ENCODE data around the gene CMTM1. TPM values are rescaled to one million over a fixed set of nuclear protein-coding genes. Genes with fewer than 3 reads are reported as not detected.

Gene CMTM1
- total RNA-seq, 1 donor from 2014 or later: 1.0 TPM

DNA sequence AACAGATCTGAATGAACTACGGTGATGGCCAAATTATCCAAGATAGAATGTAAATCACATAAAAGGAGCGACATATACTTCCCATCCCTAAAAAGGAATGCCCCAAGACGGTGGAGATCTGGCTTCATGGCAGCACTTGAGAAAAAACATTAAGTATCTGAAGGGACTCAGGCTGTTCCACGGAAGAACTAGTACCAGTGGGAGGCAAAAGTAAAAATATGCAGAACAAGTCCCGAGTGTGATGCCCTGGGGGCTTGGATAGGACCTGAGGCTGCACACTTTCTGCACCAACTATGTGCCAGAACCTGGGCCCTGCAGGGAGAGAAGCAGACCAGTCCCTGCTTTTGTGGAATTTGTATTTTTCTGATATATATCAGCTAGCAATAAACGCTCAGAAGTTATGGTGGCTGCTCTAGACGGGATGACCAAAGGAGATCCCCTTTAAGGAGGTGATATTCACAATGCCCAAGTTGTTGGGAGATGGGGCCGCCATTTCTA is 14.4 kb upstream of the CMTM1 start:
- TF ChIP-seq, protein P1, sequence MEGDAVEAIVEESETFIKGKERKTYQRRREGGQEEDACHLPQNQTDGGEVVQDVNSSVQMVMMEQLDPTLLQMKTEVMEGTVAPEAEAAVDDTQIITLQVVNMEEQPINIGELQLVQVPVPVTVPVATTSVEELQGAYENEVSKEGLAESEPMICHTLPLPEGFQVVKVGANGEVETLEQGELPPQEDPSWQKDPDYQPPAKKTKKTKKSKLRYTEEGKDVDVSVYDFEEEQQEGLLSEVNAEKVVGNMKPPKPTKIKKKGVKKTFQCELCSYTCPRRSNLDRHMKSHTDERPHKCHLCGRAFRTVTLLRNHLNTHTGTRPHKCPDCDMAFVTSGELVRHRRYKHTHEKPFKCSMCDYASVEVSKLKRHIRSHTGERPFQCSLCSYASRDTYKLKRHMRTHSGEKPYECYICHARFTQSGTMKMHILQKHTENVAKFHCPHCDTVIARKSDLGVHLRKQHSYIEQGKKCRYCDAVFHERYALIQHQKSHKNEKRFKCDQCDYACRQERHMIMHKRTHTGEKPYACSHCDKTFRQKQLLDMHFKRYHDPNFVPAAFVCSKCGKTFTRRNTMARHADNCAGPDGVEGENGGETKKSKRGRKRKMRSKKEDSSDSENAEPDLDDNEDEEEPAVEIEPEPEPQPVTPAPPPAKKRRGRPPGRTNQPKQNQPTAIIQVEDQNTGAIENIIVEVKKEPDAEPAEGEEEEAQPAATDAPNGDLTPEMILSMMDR (IDR thresholded peaks at IDR 0.05; ENCODE audit: borderline replicate concordance): no peak
- H3K27me3 ChIP-seq (ENCODE audit: low read depth): no peaks in the 10 kb centered on the region
- intact Hi-C loops (cut with micrococcal nuclease): loop anchor here (10.0 kb wide), 1 partner anchor 53 kb away; the partner anchor contains the start of gene CMTM3

DNA sequence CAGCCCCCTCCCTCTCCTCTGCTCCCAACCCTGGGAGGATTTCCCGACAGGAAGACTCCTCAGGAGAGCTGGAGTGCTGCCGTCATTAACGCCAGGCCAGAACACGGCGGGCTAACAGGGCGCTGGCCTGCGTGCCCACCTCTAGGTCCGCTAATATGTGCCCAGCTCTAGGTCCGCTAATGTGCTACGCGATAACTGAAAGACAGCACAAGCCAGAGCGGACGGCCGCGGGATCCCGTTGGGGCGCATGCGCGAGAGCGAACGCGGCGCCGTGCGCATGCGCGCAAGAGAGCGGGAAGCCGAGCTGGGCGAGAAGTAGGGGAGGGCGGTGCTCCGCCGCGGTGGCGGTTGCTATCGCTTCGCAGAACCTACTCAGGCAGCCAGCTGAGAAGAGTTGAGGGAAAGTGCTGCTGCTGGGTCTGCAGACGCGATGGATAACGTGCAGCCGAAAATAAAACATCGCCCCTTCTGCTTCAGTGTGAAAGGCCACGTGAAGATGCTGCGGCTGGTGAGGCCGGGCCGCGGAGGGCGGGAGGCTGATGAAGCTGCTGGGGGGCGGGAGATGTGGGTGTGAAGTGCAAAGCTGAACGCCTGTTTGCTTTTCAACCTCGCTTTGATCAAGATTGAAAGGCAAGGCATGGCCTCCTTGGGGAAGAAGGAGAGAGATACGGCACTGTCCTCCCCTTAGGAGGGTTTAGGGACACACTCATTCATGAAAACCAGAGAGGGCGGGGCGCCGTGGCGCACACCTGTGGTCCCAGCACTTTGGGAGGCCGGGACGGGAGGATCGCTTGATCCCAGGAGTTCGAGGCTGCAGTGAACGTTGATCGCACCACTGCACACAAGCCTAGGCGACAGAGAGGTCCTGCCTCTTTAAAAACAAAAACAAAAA is 13.7 kb upstream of the CMTM1 start, which contains the start of gene CKLF:
CKLF (plus strand) TSS at position 291 of the 892 bp plus-strand sequence; CDS start at position 431, 140 bp downstream.
- Histone ChIP-seq H3K27me3 (ENCODE audit: low read depth) (no peaks in the 10 kb centered on the region), H3K4me1 (peaks cover 70% of the 10 kb centered on the region), H3K27ac (replicated peaks) (peak within 1 kb of the TSS; percentile 99), H3K9me3 (replicated peaks) (no peaks in the 10 kb centered on the region), H3K36me3 (no peaks in the 10 kb centered on the region), H3K4me3 (peak within 1 kb of the TSS; percentile 77)
- intact Hi-C loops (cut with micrococcal nuclease): loop anchor here (10.0 kb wide), 1 partner anchor 52 kb away; the partner anchor contains the start of gene CMTM3
- TF ChIP-seq, protein P1 (IDR thresholded peaks at IDR 0.05; ENCODE audit: borderline replicate concordance): no peak
- DNase-seq: peak; percentile 91

More for the DNA sequence above, 14.4 kb upstream of the CMTM1 start:
- DNase-seq: no peak
- Histone ChIP-seq H3K27ac (replicated peaks) (peak overlapping the region; percentile 99), H3K4me1 (peaks cover 77% of the 10 kb centered on the region), H3K4me3 (peak overlapping the region; percentile 77), H3K9me3 (replicated peaks) (no peaks in the 10 kb centered on the region), H3K36me3 (peaks cover under 1% of the 10 kb centered on the region)

DNA sequence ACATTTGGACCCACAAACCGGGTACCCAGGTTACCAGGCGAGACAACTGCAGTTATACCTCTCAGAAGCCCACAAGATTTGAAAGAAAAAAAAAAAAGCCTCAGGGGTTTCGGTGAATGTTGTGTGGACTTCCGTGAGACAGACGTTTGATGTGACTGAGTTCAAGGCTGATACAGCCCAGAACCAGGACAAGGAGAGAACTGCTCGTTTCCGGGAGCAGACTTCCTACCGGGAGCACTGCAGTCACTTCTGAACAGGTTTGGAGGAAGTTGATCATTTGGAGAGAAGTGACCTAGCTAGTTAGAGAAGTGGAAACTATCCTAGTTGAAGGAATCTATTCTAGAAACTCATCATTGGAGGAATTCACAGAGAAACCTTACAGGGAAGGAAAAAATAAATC is 13.0 kb upstream of the CMTM1 start:
- no peak for DNase-seq
- Histone ChIP-seq H3K4me1 (peaks cover 63% of the 10 kb centered on the region), H3K36me3 (no peaks in the 10 kb centered on the region), H3K4me3 (peak overlapping the region; percentile 77), H3K27me3 (ENCODE audit: low read depth) (no peaks in the 10 kb centered on the region), H3K27ac (replicated peaks) (peak overlapping the region; percentile 99), H3K9me3 (replicated peaks) (no peaks in the 10 kb centered on the region)
- intact Hi-C loops (cut with micrococcal nuclease): loop anchor here (10.0 kb wide), 1 partner anchor 52 kb away; the partner anchor contains the start of gene CMTM3
- TF ChIP-seq, protein P1 (IDR thresholded peaks at IDR 0.05; ENCODE audit: borderline replicate concordance): no peak

DNA sequence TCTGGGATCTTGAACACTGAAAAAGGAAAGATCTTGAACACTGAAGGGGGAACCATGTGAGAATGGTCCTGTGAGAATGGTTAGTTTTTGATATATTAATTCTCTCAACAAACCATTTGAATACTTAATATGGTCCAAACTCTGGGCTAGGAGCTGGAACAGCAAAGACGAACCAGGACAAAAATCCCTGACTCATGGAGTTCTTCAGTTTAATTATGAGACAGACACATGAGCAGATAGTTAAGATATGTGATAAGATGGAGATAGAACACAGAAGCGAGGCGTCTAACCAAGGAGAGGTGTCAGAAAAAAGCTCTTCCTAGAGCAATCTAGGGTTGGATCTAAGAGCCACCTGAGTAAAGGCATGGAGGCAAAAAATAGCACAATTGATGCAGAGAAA is 12.2 kb upstream of the CMTM1 start:
- no peak for DNase-seq
- Histone ChIP-seq H3K9me3 (replicated peaks) (no peaks in the 10 kb centered on the region), H3K27ac (replicated peaks) (no peak overlapping the region), H3K4me3 (no peak overlapping the region), H3K27me3 (ENCODE audit: low read depth) (no peaks in the 10 kb centered on the region), H3K4me1 (peaks cover 55% of the 10 kb centered on the region), H3K36me3 (peaks cover 4% of the 10 kb centered on the region)
- TF ChIP-seq, protein P1 (IDR thresholded peaks at IDR 0.05; ENCODE audit: borderline replicate concordance): no peak
- intact Hi-C loops (cut with micrococcal nuclease): loop anchor here (10.0 kb wide), 1 partner anchor 51 kb away; the partner anchor contains the start of gene CMTM3

DNA sequence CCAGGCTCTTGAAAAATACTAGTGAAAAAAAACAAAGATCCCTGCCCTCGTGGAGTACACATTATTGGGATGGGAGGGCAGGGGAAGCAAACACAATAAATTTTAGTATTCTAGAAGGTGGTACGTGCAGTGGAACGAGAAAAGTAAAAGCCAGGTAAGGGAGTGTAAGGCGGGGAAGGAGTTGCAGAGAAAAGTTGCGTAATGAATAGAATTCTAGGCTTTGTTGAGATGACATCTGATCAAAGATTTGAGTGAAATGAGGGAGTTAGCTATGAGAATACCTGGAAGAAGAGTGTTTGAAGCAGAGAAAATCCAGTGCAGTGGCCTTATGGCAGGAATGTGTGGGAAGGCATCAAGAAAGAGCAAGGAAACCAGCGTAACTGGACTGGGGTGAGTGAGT is 11.7 kb upstream of the CMTM1 start:
- DNase-seq: no peak
- Histone ChIP-seq H3K27ac (replicated peaks) (no peak overlapping the region), H3K4me1 (peaks cover 50% of the 10 kb centered on the region)

More for the DNA sequence above, 11.7 kb upstream of the CMTM1 start:
- intact Hi-C loops (cut with micrococcal nuclease): loop anchor here (10.0 kb wide), 1 partner anchor 50 kb away; the partner anchor contains the start of gene CMTM3
- Histone ChIP-seq H3K27me3 (ENCODE audit: low read depth) (no peaks in the 10 kb centered on the region), H3K4me3 (no peak overlapping the region), H3K9me3 (replicated peaks) (no peaks in the 10 kb centered on the region), H3K36me3 (peaks cover 7% of the 10 kb centered on the region)
- TF ChIP-seq, protein P1 (IDR thresholded peaks at IDR 0.05; ENCODE audit: borderline replicate concordance): no peak
